Measurements from ENCODE around the gene RTN4RL1.
"Not testable (repeated sequence)": the region's sequence is repeated elsewhere in the genome, so short reads cannot be mapped to it uniquely, and the experiment has no call there.

DNA sequence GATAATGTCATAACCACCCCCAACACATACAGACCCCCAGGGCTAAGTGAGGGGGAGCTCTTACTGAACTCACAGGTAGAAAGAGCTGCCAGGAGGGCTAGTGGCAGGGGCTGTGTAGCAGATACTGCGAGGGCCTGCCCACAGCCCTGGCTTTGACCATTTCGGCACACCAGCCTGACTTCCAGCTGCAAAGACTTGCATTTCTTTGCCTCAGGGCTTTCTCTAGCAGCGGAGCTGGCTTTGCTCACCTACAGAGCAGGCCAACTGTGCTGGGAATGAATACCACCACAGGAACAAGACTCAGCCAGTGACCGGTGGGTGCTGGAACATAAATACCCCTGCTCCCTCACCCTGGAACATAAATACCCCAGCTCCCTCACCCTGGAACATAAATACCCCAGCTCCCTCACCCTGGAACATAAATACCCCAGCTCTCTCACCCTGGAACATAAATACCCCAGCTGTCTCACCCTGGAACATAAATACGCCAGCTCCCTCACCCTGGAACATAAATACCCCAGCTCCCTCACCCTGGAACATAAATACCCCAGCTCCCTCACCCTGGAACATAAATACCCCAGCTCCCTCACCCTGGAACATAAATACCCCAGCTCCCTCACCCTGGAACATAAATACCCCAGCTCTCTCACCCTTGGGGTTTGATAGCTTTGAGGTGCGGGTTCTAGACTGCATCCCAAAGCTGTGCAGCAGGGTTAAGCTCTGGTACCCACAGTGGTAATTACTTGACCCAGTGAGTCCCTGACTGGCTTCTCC is 11.7 kb downstream of the RTN4RL1 start:
- TF ChIP-seq, protein P1, sequence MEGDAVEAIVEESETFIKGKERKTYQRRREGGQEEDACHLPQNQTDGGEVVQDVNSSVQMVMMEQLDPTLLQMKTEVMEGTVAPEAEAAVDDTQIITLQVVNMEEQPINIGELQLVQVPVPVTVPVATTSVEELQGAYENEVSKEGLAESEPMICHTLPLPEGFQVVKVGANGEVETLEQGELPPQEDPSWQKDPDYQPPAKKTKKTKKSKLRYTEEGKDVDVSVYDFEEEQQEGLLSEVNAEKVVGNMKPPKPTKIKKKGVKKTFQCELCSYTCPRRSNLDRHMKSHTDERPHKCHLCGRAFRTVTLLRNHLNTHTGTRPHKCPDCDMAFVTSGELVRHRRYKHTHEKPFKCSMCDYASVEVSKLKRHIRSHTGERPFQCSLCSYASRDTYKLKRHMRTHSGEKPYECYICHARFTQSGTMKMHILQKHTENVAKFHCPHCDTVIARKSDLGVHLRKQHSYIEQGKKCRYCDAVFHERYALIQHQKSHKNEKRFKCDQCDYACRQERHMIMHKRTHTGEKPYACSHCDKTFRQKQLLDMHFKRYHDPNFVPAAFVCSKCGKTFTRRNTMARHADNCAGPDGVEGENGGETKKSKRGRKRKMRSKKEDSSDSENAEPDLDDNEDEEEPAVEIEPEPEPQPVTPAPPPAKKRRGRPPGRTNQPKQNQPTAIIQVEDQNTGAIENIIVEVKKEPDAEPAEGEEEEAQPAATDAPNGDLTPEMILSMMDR (tag by site-specific recombination; IDR thresholded peaks at IDR 0.05): not testable (repeated sequence)
- TF ChIP-seq YY1 (tag by site-specific recombination; IDR thresholded peaks at IDR 0.05); ZFP41 (tag by site-specific recombination; IDR thresholded peaks at IDR 0.05; ENCODE audit: borderline replicate concordance); ZNF140 (tag by site-specific recombination; IDR thresholded peaks at IDR 0.05); KLF10 (tag by site-specific recombination; IDR thresholded peaks at IDR 0.05); HOXA7 (CRISPR knock-in tag; IDR thresholded peaks at IDR 0.05; ENCODE audit: borderline replicate concordance): not testable (repeated sequence)
- TF ChIP-seq, protein P2, sequence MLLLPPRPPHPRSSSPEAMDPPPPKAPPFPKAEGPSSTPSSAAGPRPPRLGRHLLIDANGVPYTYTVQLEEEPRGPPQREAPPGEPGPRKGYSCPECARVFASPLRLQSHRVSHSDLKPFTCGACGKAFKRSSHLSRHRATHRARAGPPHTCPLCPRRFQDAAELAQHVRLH (tag by site-specific recombination; IDR thresholded peaks at IDR 0.05): not testable (repeated sequence)
- TF ChIP-seq, protein P3, sequence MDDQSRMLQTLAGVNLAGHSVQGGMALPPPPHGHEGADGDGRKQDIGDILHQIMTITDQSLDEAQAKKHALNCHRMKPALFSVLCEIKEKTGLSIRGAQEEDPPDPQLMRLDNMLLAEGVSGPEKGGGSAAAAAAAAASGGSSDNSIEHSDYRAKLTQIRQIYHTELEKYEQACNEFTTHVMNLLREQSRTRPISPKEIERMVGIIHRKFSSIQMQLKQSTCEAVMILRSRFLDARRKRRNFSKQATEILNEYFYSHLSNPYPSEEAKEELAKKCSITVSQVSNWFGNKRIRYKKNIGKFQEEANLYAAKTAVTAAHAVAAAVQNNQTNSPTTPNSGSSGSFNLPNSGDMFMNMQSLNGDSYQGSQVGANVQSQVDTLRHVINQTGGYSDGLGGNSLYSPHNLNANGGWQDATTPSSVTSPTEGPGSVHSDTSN (CRISPR knock-in tag; IDR thresholded peaks at IDR 0.05): not testable (repeated sequence)
- TF ChIP-seq, protein P4, sequence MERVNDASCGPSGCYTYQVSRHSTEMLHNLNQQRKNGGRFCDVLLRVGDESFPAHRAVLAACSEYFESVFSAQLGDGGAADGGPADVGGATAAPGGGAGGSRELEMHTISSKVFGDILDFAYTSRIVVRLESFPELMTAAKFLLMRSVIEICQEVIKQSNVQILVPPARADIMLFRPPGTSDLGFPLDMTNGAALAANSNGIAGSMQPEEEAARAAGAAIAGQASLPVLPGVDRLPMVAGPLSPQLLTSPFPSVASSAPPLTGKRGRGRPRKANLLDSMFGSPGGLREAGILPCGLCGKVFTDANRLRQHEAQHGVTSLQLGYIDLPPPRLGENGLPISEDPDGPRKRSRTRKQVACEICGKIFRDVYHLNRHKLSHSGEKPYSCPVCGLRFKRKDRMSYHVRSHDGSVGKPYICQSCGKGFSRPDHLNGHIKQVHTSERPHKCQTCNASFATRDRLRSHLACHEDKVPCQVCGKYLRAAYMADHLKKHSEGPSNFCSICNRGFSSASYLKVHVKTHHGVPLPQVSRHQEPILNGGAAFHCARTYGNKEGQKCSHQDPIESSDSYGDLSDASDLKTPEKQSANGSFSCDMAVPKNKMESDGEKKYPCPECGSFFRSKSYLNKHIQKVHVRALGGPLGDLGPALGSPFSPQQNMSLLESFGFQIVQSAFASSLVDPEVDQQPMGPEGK (tag by site-specific recombination; IDR thresholded peaks at IDR 0.05): not testable (repeated sequence)

Measured in HEK293 (cell line).